Lung (tissue), 12 donors: ENCODE data around the gene WDR45B. TPM values are rescaled to one million over a fixed set of nuclear protein-coding genes. Genes with fewer than 3 reads are reported as not detected.

Experiments used
- ATAC-seq: fragments of 200-7000 bp; cut with Tn5 transposase; one replicate; pipeline ENCODE4 v1.9.1; 2020; ENCODE audit warnings: moderate number of reproducible peaks; ENCODE audit not compliant: insufficient read depth, low FRiP score
- DNase-seq, 3 donors: peaks; one replicate each; pipeline ENCODE4 v3.0.0-alpha.2; 2013 to 2017
- H3K27ac ChIP-seq, 2 donors: one replicate each; pipeline ENCODE4 v1.5.1; 2013; ENCODE audit warnings: mild to moderate bottlenecking in 2 of 2, moderate library complexity in 2 of 2, control low read depth in 1 of 2, inconsistent platforms in 1 of 2, low read depth in 1 of 2, low read length in 1 of 2
- H3K27me3 ChIP-seq, 3 donors: one replicate each; pipeline ENCODE4 v1.5.1; 2013; ENCODE audit warnings: low read length in 2 of 3; ENCODE audit not compliant: control insufficient read depth in 3 of 3, insufficient read depth in 3 of 3
- H3K36me3 ChIP-seq, 4 donors: one replicate each; pipeline ENCODE4 v1.5.1; 2013; ENCODE audit warnings: low read length in 4 of 4, mild to moderate bottlenecking in 1 of 4, moderate library complexity in 1 of 4; ENCODE audit not compliant: control insufficient read depth in 4 of 4, insufficient read depth in 4 of 4
- H3K4me1 ChIP-seq, 5 donors: one replicate each; pipeline ENCODE4 v1.5.1; 2013; ENCODE audit warnings: low read length in 5 of 5, mild to moderate bottlenecking in 2 of 5, moderate library complexity in 1 of 5; ENCODE audit not compliant: control insufficient read depth in 5 of 5, insufficient read depth in 5 of 5
- H3K4me3 ChIP-seq: one replicate; pipeline ENCODE4 v1.5.1; 2013; ENCODE audit warnings: mild to moderate bottlenecking, control low read depth, moderate library complexity
- H3K9ac ChIP-seq, 2 donors: one replicate each; pipeline ENCODE4 v1.5.1; 2013; ENCODE audit warnings: low read length in 2 of 2, control low read depth in 1 of 2; ENCODE audit not compliant: insufficient read depth in 1 of 2
- H3K9me3 ChIP-seq, 4 donors: one replicate each; pipeline ENCODE4 v1.5.1; 2013; ENCODE audit warnings: low read length in 3 of 4, mild to moderate bottlenecking in 1 of 4, moderate library complexity in 1 of 4; ENCODE audit not compliant: control insufficient read depth in 4 of 4, insufficient read depth in 3 of 4
- WGBS, 2 donors: extraction: QIAGEN DNeasy Blood & Tissue Kit; methylation state at CpG; one replicate each; pipeline ENCODE4 v1.1.7; 2013; 5-methylcytosine and 5-hydroxymethylcytosine counted together
- polyA plus RNA-seq, 2 donors: library from polyadenylated mRNA; stranded (reverse); fragments of 200-250 nt; gene quantifications; one replicate each; pipeline ENCODE4 v1.2.1, GENCODE V29; 2013
- total RNA-seq, 2 donors: library from RNA; depleted of rRNA in 1 of 2; stranded (reverse); fragments of >200 nt in 1 of 2; gene quantifications; one replicate each; pipeline ENCODE4 v1.2.1, GENCODE V29; 2014 to 2021
- TF ChIP-seq, protein P1 (sequence below): IDR thresholded peaks from 2 replicates; pipeline ENCODE4 v1.5.1; 2012; ENCODE audit warnings: mild to moderate bottlenecking; ENCODE audit errors: control extremely low read depth, extremely low read depth
- donor health status: control.
- donor health status: control.
- donor health status: Bipolar disorder and iron deficiency.
- donor health status: healthy.
- donor health status: DM: yes; HTN: yes; CAD: no.

The WDR45B gene
- total and polyA plus RNA-seq, 4 donors, result 39.6 to 92.8 (median 65.0) TPM

DNA sequence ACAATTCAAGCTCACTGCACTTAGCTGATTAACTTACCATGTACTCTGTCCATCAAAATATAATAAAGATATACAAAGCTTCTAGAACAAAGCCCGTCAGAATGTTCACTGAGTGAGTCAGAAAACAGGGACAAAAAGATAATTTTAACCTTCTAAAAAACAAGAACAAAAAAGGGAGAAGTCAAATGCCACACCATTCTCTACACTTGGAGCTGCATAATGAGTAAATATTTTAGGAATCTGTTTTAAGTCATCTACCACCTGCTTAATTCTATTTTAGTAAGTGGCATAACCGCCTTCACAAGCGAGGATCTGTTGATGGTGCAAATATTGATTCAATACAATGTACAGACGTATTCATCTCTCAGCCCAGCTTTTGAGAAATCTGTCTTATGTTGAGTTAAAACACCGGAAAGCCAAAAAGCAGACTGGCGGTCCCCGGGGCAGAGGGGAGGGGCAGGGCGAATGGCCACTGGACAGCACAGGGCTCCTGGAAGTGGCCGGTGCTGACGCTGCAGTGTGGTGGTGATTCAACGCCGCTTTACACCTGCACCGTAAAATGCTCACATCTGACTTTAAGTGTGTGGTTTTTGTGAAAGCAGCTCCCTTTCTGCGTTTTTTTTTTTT, 30.1 kb upstream of the WDR45B start:
- Histone ChIP-seq H3K9me3 (peaks cover 0 to 5% (median under 1%) of the 10 kb centered on the region in 4 donors), H3K4me1 (peaks cover 0 to 3% (median 0%) of the 10 kb centered on the region in 5 donors), H3K4me3 (no peak overlapping the region), H3K36me3 (no peaks in the 10 kb centered on the region), H3K27ac (no peak overlapping the region), H3K9ac (no peak overlapping the region), H3K27me3 (no peaks in the 10 kb centered on the region)
- TF ChIP-seq, protein P1, sequence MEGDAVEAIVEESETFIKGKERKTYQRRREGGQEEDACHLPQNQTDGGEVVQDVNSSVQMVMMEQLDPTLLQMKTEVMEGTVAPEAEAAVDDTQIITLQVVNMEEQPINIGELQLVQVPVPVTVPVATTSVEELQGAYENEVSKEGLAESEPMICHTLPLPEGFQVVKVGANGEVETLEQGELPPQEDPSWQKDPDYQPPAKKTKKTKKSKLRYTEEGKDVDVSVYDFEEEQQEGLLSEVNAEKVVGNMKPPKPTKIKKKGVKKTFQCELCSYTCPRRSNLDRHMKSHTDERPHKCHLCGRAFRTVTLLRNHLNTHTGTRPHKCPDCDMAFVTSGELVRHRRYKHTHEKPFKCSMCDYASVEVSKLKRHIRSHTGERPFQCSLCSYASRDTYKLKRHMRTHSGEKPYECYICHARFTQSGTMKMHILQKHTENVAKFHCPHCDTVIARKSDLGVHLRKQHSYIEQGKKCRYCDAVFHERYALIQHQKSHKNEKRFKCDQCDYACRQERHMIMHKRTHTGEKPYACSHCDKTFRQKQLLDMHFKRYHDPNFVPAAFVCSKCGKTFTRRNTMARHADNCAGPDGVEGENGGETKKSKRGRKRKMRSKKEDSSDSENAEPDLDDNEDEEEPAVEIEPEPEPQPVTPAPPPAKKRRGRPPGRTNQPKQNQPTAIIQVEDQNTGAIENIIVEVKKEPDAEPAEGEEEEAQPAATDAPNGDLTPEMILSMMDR, result no peak
- 75 to 84% methylated on average over 14 of the region's 14 CpGs for WGBS, 2 donors
- ATAC-seq (no peak), DNase-seq (no peak)

DNA sequence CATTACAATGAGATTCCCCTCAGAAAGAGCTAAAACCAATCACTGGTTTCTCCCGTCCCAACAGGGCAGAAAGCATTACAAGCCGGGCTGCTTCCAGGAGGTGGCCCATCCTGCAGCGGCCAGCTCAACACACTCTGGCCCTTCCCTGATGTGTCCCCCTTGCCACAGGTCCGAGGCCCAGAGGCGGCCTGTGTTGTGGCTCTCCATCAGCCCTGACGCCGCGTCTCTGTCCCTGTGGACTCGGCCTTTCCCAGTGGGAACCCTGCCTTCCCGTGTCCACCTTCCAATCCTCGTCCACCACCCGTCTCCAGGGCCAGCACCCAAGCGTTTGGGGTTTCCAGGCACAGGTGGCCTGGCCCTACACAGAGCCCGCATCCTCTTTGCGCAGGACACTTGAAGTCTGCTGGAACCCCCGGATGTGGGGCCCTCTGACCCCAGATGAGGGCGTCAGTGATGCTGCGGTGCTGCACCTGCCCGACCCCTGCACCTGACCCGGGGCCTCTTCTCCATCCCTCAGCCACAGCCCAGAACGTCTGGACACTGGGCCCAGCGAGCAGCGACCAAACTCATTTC, 29.2 kb upstream of the WDR45B start:
- H3K9me3 ChIP-seq, result peaks cover 0 to 5% (median under 1%) of the 10 kb centered on the region in 4 donors
- no peak overlapping the region for H3K27ac ChIP-seq
- WGBS, 2 donors, result 90 to 91% methylated on average over 23 of the region's 23 CpGs
- H3K36me3 ChIP-seq, result no peaks in the 10 kb centered on the region
- no peak overlapping the region for H3K4me3 ChIP-seq
- TF ChIP-seq, protein P1, result no peak
- ATAC-seq (no peak), DNase-seq (no peak)
- H3K4me1 ChIP-seq, result peaks cover 0 to 3% (median 0%) of the 10 kb centered on the region in 5 donors
- H3K27me3 ChIP-seq, result no peaks in the 10 kb centered on the region
- H3K9ac ChIP-seq, result no peak overlapping the region

DNA sequence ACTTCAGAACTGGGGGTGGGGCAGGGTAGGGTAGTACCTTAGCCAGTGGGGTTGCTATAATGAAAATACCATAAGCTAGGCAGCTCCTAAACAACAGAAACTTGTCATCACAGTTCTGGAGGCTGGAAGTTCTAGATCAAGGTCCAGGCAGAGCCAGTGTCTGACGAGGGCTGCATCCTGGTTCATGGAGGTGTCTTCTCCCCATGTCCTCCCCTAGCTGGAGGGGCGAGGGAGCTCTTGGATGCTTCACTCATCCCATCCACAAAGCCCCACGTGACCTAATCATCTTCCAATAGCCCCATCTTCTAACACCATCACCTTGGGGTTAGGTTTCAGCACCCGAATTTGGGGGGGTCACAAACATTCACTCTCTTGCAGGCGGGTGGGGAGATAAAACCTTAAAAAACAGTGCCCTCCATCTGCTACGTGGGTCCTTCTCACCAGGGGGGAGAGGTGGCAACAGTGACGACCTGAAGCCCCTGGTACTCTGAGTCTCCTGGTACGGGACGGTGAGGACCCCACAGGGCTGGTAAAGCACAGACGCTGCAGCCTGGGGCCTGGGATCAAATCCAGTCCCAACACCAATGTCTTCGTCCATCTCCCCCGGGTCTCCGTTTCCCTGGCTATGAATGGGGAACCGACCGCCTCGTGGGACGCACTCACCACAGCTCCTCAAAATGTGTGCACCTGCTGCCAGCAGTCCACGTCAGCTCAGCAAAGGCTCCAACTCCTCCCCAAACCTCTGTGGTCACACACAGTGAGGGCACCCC, 27.4 kb upstream of the WDR45B start:
- WGBS, 2 donors, result 88 to 90% methylated on average over 18 of the region's 18 CpGs
- H3K9ac ChIP-seq, result no peak overlapping the region
- peaks cover 0 to 5% (median 0%) of the 10 kb centered on the region in 5 donors for H3K4me1 ChIP-seq
- no peak overlapping the region for H3K27ac ChIP-seq
- peaks cover 0 to 3% (median 0%) of the 10 kb centered on the region in 4 donors for H3K36me3 ChIP-seq
- TF ChIP-seq, protein P1, result no peak
- no peaks in the 10 kb centered on the region for H3K27me3 ChIP-seq
- ATAC-seq (no peak), DNase-seq (no peak)
- no peak overlapping the region for H3K4me3 ChIP-seq
- H3K9me3 ChIP-seq, result no peaks in the 10 kb centered on the region
